ENCODE measurements around the gene ANG. TPM values are rescaled to one million over a fixed set of nuclear protein-coding genes. Genes with fewer than 3 reads are reported as not detected.

The ANG gene
- total RNA-seq, 1 experiment from 2014 or later = 5.8 TPM

- TF ChIP-seq CEBPB (IDR thresholded peaks at IDR 0.05; ENCODE audit: low read depth) = no peak
Measured at GRCh38 chr14:20719777-20720176, 31.2 kb downstream of the ANG start (continued).

GRCh38 chr14:20720741-20721140 lies 32.2 kb downstream of the ANG start:
- Histone ChIP-seq H3K9me2 (ENCODE audit: insufficient read depth) (no peaks in the 10 kb centered on the region), H3K4me1 (ENCODE audit: control insufficient read depth in 1 of 2, insufficient read depth in 2 of 2, low read length in 2 of 2) (no peaks in the 10 kb centered on the region), H3K4me3 (replicated peaks in 1 of 2; ENCODE audit: low read depth in 1 of 2, low read length in 2 of 2) (no peak overlapping the region), H3K36me3 (ENCODE audit: control insufficient read depth in 1 of 2, insufficient read depth in 2 of 2, low read length in 2 of 2) (no peaks in the 10 kb centered on the region), H3K27ac (ENCODE audit: low read depth, low read length) (no peak overlapping the region), H2AFZ (ENCODE audit: low read depth, low read length, poor library complexity, severe bottlenecking) (no peak overlapping the region), H3K4me2 (ENCODE audit: low read length) (no peak overlapping the region), H3K9me3 (ENCODE audit: control insufficient read depth in 1 of 2, insufficient read depth in 1 of 2, low read depth in 1 of 2, low read length in 2 of 2) (no peaks in the 10 kb centered on the region), H3K9ac (ENCODE audit: low read length) (no peak overlapping the region), H3K27me3 (ENCODE audit: insufficient read depth, low read length) (peaks cover 16% of the 10 kb centered on the region), H3K79me2 (ENCODE audit: insufficient read depth, low read length) (no peaks in the 10 kb centered on the region), H4K20me1 (ENCODE audit: insufficient read depth) (no peaks in the 10 kb centered on the region)
- DNase-seq (ENCODE audit: low read depth, low spot score) = no peak
- BruUV-seq (replicated peaks) = no TSS peak
- ATAC-seq = no peak
- no peak for TF ChIP-seq SIN3A (IDR thresholded peaks at IDR 0.05; ENCODE audit: low read depth)
- TF ChIP-seq ZNF274 (IDR thresholded peaks at IDR 0.05; ENCODE audit: low read depth, low read length) = no peak
- no peak for TF ChIP-seq JUND (IDR thresholded peaks at IDR 0.05)
- TF ChIP-seq EGR1 (IDR thresholded peaks at IDR 0.05; ENCODE audit: low read depth) = no peak
- no peak for TF ChIP-seq CBX3 (IDR thresholded peaks at IDR 0.05; ENCODE audit: low read depth)
- no peak for TF ChIP-seq ZFX (IDR thresholded peaks at IDR 0.05)
- no peak for TF ChIP-seq EZH2phosphoT487 (IDR thresholded peaks at IDR 0.05; ENCODE audit: borderline replicate concordance)
- TF ChIP-seq FOSL1 (IDR thresholded peaks at IDR 0.05; ENCODE audit: low read depth) = no peak
- TF ChIP-seq SP1 (IDR thresholded peaks at IDR 0.05; ENCODE audit: low read depth) = no peak
- no peak for TF ChIP-seq POLR2A (IDR thresholded peaks at IDR 0.05; ENCODE audit: borderline replicate concordance, extremely low read depth, insufficient read depth, insufficient read length)
- no peak for TF ChIP-seq MAX (IDR thresholded peaks at IDR 0.05)
- TF ChIP-seq REST (IDR thresholded peaks at IDR 0.05; ENCODE audit: low read depth) = no peak
- no peak for TF ChIP-seq ELF1 (IDR thresholded peaks at IDR 0.05; ENCODE audit: borderline replicate concordance, low read depth)
- no peak for TF ChIP-seq ATF3 (IDR thresholded peaks at IDR 0.05)
- TF ChIP-seq EZH2 (IDR thresholded peaks at IDR 0.05) = no peak
- TF ChIP-seq RAD21 (IDR thresholded peaks at IDR 0.05; ENCODE audit: low read depth) = no peak
- no peak for TF ChIP-seq CEBPB (IDR thresholded peaks at IDR 0.05; ENCODE audit: low read depth)
- no peak for TF ChIP-seq CTCF (IDR thresholded peaks at IDR 0.05 in 2 of 3, conservative IDR thresholded peaks at IDR 0.05 in 1 of 3; ENCODE audit: borderline replicate concordance in 1 of 3, insufficient read depth in 1 of 3, low read depth in 2 of 3, low read length in 2 of 3)
- POLR2A ChIA-PET = no interaction called here
- CTCF ChIA-PET = no interaction called here
- intact Hi-C loops (cut with micrococcal nuclease) = no loop called here
- RAD21 ChIA-PET (ENCODE audit: low non-redundant PET in 1 of 2, low total read pairs in 2 of 2, uncharacterized antibody in 2 of 2, unreplicated experiment in 2 of 2) = no interaction called here
